Right lobe of liver (tissue), 6 donors: Measurements from ENCODE around the gene NMNAT2. TPM values are rescaled to one million over a fixed set of nuclear protein-coding genes. Genes with fewer than 3 reads are reported as not detected.

Source experiments
- ATAC-seq, 4 donors: fragments of 200-7000 bp; cut with Tn5 transposase; one replicate each; pipeline ENCODE4 v1.9.1; 2020; ENCODE audit warnings: mild to moderate bottlenecking in 4 of 4, moderate library complexity in 4 of 4
- DNase-seq, 3 donors: peaks; one replicate each; pipeline ENCODE4 v3.0.0-alpha.2; 2020
- H3K27ac ChIP-seq, 3 donors: fragments of 200-600 bp; one replicate each; pipeline ENCODE4 v1.8.0; 2022
- H3K27me3 ChIP-seq, 2 donors: fragments of 200-600 bp; one replicate each; pipeline ENCODE4 v1.8.0; 2022
- H3K36me3 ChIP-seq, 4 donors: fragments of 200-600 bp; sonication (generic) in 1 of 4; one replicate each; pipeline versions ENCODE4 v1.5.1 to v1.8.0; 2017 to 2022; ENCODE audit warnings: control low read depth in 1 of 4
- H3K4me1 ChIP-seq, 4 donors: fragments of 200-600 bp; sonication (generic) in 1 of 4; one replicate each; pipeline versions ENCODE4 v1.5.1 to v1.8.0; 2017 to 2022; ENCODE audit warnings: control low read depth in 1 of 4
- H3K4me3 ChIP-seq, 3 donors: fragments of 200-600 bp; one replicate each; pipeline ENCODE4 v1.8.0; 2022
- H3K9me3 ChIP-seq, 4 donors: fragments of 200-600 bp; sonication (generic) in 1 of 4; one replicate each; pipeline versions ENCODE4 v1.5.1 to v1.8.0; 2017 to 2022; ENCODE audit warnings: control low read depth in 1 of 4
- POLR2A ChIP-seq: fragments of 450-650 bp; IDR thresholded peaks from one replicate; pipeline ENCODE4 v1.6.1; 2017; ENCODE audit warnings: antibody characterized with exemption, mild to moderate bottlenecking
- WGBS: methylation state at CpG from one replicate; pipeline ENCODE4 v1.1.6; 2018; ENCODE audit warnings: low coverage, low lambda C conversion rate; ENCODE audit not compliant: insufficient coverage; ENCODE audit errors: missing lambda C conversion rate; 5-methylcytosine and 5-hydroxymethylcytosine counted together
- intact Hi-C, 2 donors: fragments of 100-400 bp; cut with DNase I; formaldehyde crosslinking; loops; one replicate each; pipeline versions ENCODE4 v1.11.2 to v1.14.1; 2022
- total RNA-seq, 6 experiments: library from RNA; depleted of rRNA in 2 of 6; stranded (reverse); fragments of >200 nt in 2 of 6; fragmentation: NEBNext Ultra II Directional in 3 of 6; extraction: Animal tissue kit (Norgen Biotek cat#: 25700) in 3 of 6; gene quantifications; one replicate each; pipeline versions ENCODE4 v1.1.0 to v1.2.4, GENCODE V29; 2016 to 2023
- TF ChIP-seq, protein P1 (sequence below), 4 donors: fragments of 200-600 bp in 3 of 4; fragments of 450-650 bp in 1 of 4; IDR thresholded peaks; one replicate each; pipeline versions ENCODE4 v1.5.1 to v1.8.0; 2016 to 2022; ENCODE audit warnings: antibody characterized with exemption in 4 of 4, mild to moderate bottlenecking in 2 of 4
- donor health status: DM: no; HTN: yes; CAD: no.
- donor health status: DM: no; HTN: no; CAD: no.
- donor health status: DM: no; HTN: no; CAD: no.
- donor health status: DM: no; HTN: yes; CAD: no.
- donor health status: DM: no; HTN: yes; CAD: no.

The NMNAT2 gene
- total RNA-seq, 6 experiments from 2014 or later: 0.06 to 0.07 (median 0.06) TPM; not detected in 3

- intact Hi-C loops: no loop called here
- ATAC-seq (no peak), DNase-seq (no peak)
- no peaks in the 10 kb centered on the region for H3K27me3 ChIP-seq
- no peak overlapping the region for H3K4me3 ChIP-seq
- H3K36me3 ChIP-seq: no peaks in the 10 kb centered on the region
- WGBS: 100% methylated on average over 1 of the region's 1 CpG
- TF ChIP-seq, protein P1, sequence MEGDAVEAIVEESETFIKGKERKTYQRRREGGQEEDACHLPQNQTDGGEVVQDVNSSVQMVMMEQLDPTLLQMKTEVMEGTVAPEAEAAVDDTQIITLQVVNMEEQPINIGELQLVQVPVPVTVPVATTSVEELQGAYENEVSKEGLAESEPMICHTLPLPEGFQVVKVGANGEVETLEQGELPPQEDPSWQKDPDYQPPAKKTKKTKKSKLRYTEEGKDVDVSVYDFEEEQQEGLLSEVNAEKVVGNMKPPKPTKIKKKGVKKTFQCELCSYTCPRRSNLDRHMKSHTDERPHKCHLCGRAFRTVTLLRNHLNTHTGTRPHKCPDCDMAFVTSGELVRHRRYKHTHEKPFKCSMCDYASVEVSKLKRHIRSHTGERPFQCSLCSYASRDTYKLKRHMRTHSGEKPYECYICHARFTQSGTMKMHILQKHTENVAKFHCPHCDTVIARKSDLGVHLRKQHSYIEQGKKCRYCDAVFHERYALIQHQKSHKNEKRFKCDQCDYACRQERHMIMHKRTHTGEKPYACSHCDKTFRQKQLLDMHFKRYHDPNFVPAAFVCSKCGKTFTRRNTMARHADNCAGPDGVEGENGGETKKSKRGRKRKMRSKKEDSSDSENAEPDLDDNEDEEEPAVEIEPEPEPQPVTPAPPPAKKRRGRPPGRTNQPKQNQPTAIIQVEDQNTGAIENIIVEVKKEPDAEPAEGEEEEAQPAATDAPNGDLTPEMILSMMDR (IDR thresholded peaks at IDR 0.05): no peak
- TF ChIP-seq POLR2A: no peak
- no peaks in the 10 kb centered on the region for H3K4me1 ChIP-seq
- H3K27ac ChIP-seq: no peak overlapping the region
- H3K9me3 ChIP-seq: no peaks in the 10 kb centered on the region
These were observed 132.9 kb downstream of the NMNAT2 start for GRCh38 chr1:183285256-183285655.

GRCh38 chr1:183284086-183284485 lies 134.1 kb downstream of the NMNAT2 start:
- Histone ChIP-seq H3K27ac (no peak overlapping the region), H3K4me3 (no peak overlapping the region), H3K36me3 (no peaks in the 10 kb centered on the region), H3K4me1 (no peaks in the 10 kb centered on the region), H3K9me3 (no peaks in the 10 kb centered on the region), H3K27me3 (no peaks in the 10 kb centered on the region)
- ATAC-seq: no peak
- 78% methylated on average over 1 of the region's 5 CpGs for WGBS
- intact Hi-C loops: no loop called here
- TF ChIP-seq, protein P1 (IDR thresholded peaks at IDR 0.05): no peak
- TF ChIP-seq POLR2A: no peak
- no peak for DNase-seq

DNA sequence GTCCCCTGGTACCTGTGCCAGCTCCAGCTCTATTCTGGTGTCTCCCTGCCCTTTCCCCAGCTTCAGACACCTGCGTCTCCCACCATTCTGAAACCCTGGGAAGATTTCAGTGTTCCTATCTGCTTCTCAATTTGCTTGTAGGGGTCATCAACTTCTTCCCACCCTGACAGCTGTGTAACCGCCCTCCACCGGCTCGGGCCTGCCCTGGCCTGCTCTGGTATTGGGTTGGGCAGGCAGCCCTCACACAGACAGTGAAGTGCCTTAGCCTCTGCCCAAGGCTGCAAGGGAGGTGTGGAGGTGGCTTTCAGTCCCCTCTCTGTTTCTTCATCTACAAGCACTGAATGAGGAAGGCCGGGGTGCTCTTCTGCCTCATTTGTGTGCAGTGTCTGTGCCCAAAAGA lies 134.9 kb downstream of the NMNAT2 start:
- Histone ChIP-seq H3K4me1 (no peaks in the 10 kb centered on the region), H3K36me3 (no peaks in the 10 kb centered on the region), H3K9me3 (no peaks in the 10 kb centered on the region), H3K27me3 (no peaks in the 10 kb centered on the region), H3K4me3 (no peak overlapping the region), H3K27ac (no peak overlapping the region)
- 69% methylated on average over 2 of the region's 5 CpGs for WGBS
- ATAC-seq (no peak), DNase-seq (no peak)
- no peak for TF ChIP-seq POLR2A
- TF ChIP-seq, protein P1 (IDR thresholded peaks at IDR 0.05): no peak
- intact Hi-C loops: no loop called here

DNA sequence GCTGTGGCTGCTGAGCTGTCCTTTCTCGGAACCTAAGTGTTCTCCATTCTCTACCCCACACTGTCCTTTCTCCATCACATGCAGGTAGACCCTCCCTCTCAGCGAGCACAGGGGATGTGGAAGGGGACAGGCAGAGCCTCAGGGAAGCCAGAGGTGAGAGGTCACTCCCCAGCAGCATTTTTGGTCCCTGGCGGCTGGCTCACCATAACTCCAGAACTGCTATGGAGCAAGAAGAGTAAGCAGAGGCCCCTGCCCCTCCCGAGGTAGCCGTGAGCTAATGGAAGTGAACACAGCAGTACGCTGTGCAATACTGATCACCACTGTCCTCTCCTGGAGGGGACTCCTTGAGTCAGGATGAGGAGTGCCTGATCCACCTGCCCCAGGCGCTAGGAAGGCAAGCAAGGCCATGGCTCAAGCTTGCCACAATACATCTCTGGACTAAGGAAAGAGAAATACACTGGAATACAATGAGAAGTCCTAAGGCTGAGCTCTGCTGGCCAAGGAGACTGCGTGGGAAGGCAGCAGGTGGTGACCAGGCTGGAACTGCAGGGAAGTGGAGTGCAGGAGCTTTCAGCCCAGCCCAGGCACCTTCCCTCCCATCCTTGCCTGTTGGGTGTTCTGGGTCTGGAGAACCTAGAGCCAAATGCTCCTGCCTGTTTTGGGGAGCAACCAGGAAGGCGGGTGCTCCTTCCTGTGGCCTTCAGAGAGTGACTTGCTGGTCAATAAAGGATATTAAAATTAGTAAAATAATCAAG lies 135.9 kb downstream of the NMNAT2 start:
- Histone ChIP-seq H3K27ac (no peak overlapping the region), H3K4me3 (no peak overlapping the region), H3K36me3 (no peaks in the 10 kb centered on the region), H3K27me3 (no peaks in the 10 kb centered on the region), H3K9me3 (no peaks in the 10 kb centered on the region), H3K4me1 (no peaks in the 10 kb centered on the region)
- no peak for DNase-seq
- 60% methylated on average over 6 of the region's 9 CpGs for WGBS
- no peak for ATAC-seq
- no peak for TF ChIP-seq POLR2A
- TF ChIP-seq, protein P1 (IDR thresholded peaks at IDR 0.05): no peak
- intact Hi-C loops: no loop called here
